Heart left ventricle (tissue), 16 donors: ENCODE measurements around the gene LAPTM5. TPM values are rescaled to one million over a fixed set of nuclear protein-coding genes. Genes with fewer than 3 reads are reported as not detected.
"Not testable (repeated sequence)": the region's sequence is repeated elsewhere in the genome, so short reads cannot be mapped to it uniquely, and the experiment has no call there.

ENCODE experiments used
- ATAC-seq, 4 donors: fragments of 200-7000 bp; cut with Tn5 transposase; one replicate each; pipeline ENCODE4 v1.9.1; 2020 to 2022; ENCODE audit warnings: moderate library complexity in 4 of 4, mild to moderate bottlenecking in 3 of 4, moderate number of reproducible peaks in 1 of 4
- DNase-seq, 5 donors: peaks; one replicate each; pipeline ENCODE4 v3.0.0-alpha.2; 2020
- H3K27ac ChIP-seq, 12 donors: fragments of 200-600 bp; sonication (generic) in 4 of 12; one replicate each; pipeline versions ENCODE4 v1.5.0 to v1.8.0; 2016 to 2022; ENCODE audit warnings: mild to moderate bottlenecking in 2 of 12
- H3K27me3 ChIP-seq, 9 donors: fragments of 200-600 bp; sonication (generic) in 2 of 9; one replicate each; pipeline versions ENCODE4 v1.5.1 to v1.8.0; 2016 to 2022; ENCODE audit warnings: mild to moderate bottlenecking in 3 of 9
- H3K36me3 ChIP-seq, 9 donors: fragments of 200-600 bp; sonication (generic) in 2 of 9; one replicate each; pipeline versions ENCODE4 v1.5.0 to v1.8.0; 2018 to 2022; ENCODE audit warnings: mild to moderate bottlenecking in 2 of 9
- H3K4me1 ChIP-seq, 12 donors: fragments of 200-600 bp; sonication (generic) in 4 of 12; one replicate each; pipeline versions ENCODE4 v1.5.0 to v1.8.0; 2016 to 2022; ENCODE audit warnings: mild to moderate bottlenecking in 3 of 12
- H3K4me3 ChIP-seq, 12 donors: fragments of 200-600 bp; sonication (generic) in 4 of 12; one replicate each; pipeline versions ENCODE4 v1.5.0 to v1.8.0; 2017 to 2022; ENCODE audit warnings: mild to moderate bottlenecking in 9 of 12, moderate library complexity in 4 of 12
- H3K9me3 ChIP-seq, 12 donors: fragments of 200-600 bp; sonication (generic) in 4 of 12; one replicate each; pipeline versions ENCODE4 v1.5.0 to v1.8.0; 2016 to 2022; ENCODE audit warnings: mild to moderate bottlenecking in 1 of 12
- CTCF ChIP-seq, 12 donors: fragments of 200-600 bp; sonication (generic) in 4 of 12; IDR thresholded peaks; one replicate each; pipeline versions ENCODE4 v1.5.0 to v1.8.0; 2018 to 2022; ENCODE audit warnings: antibody characterized with exemption in 12 of 12, mild to moderate bottlenecking in 5 of 12
- POLR2A ChIP-seq, 2 donors: fragments of 450-650 bp; IDR thresholded peaks; one replicate each; pipeline ENCODE4 v1.6.1; 2017; ENCODE audit warnings: antibody characterized with exemption in 2 of 2, mild to moderate bottlenecking in 2 of 2, moderate library complexity in 2 of 2
- WGBS, 4 donors: extraction: QIAGEN DNeasy Blood & Tissue Kit in 2 of 4; methylation state at CpG; one replicate each; pipeline versions ENCODE4 v1.1.5 to v1.1.7; 2013 to 2018; 5-methylcytosine and 5-hydroxymethylcytosine counted together
- intact Hi-C, 10 donors: fragments of 100-400 bp; cut with DNase I; formaldehyde crosslinking; loops; one replicate each; pipeline versions ENCODE4 v1.11.1 to v1.14.2; 2022
- polyA plus RNA-seq, 2 donors: library from polyadenylated mRNA; stranded (reverse); fragments of 200-250 nt; gene quantifications; one replicate each; pipeline ENCODE4 v1.2.3, GENCODE V29; 2013
- total RNA-seq, 9 donors: library from RNA; depleted of rRNA in 2 of 9; stranded (reverse); fragments of >200 nt in 2 of 9; fragmentation: NEBNext Ultra II Directional in 3 of 9; extraction: Animal tissue kit (Norgen Biotek cat#: 25700) in 3 of 9; gene quantifications; one replicate each; pipeline versions ENCODE4 v1.1.0 to v1.2.4, GENCODE V29; 2016 to 2023
- donor health status: ischemic (EF 13 %, LVEDD 7.1; RV severe dilation, severe dysfunction).
- donor health status: healthy with polysubstance abuse.
- donor health status: DM: no; HTN: yes; CAD: no.
- donor health status: DM: no; HTN: no; CAD: no.
- donor health status: ischemic (EF 25% LVEDD 6.9; RV normal size, moderate dysfunction).
- donor health status: ischemic (EF 25% LVEDD 5.7; RV mildly dilated, moderate dysfunction).
- donor health status: healthy.
- donor health status: DM: yes; HTN: yes; CAD: no.
- donor health status: ischemic (EF 35%, LVEDD 5.7; RV mildly dilated, moderate dysfunction).
- donor health status: nonischemic (EF 11% LVEDD 7.7; RV severe dilation, severe dysfunction).
- donor health status: DM: yes; HTN: yes; CAD: no.
- donor health status: PGD.
- donor health status: ischemic (EF 29% LVEDD 5.4; RV normal size, mild dysfunction).
- donor health status: nonischemic (EF 23%, LVEDD 6.1; RV moderate dilation, normal function).

LAPTM5 gene
- total and polyA plus RNA-seq, 11 donors = 6.9 to 260 (median 14.3) TPM

DNA sequence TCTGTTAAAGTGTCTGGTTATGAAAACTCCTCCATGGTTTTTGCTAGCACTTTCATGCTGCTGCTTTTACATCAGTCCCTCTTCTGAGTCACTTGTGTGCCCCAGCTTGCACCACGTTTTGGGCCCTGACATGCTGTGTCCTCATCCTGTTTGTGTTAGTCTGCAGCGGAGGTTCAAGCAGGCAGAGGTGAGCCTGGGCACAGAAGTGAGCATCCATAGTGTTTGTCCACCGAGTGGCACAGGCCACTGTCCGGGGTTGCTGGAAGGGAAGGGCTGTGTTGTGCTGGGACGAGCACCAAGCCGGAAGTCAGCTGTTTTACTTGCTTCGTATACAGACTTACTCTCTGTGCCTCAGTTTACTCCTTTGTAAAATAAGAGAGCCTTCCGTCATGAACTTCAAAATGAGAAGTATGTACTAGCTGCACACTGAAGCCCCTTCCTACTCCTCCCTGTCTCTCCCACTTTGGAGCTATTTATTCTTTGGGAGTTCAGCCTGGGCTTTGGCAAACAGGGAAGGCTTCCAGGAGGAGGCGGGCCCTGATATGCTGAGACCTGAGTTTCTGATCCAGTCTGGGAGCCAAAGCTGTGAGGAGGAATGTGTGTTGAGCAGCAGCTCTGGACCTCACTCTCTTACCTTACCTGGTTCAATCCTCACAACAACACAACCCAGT is 10.7 kb upstream of the LAPTM5 start:
- TF ChIP-seq POLR2A (IDR thresholded peaks at IDR 0.05) = no peak
- no peak for TF ChIP-seq CTCF (IDR thresholded peaks at IDR 0.05)
- H3K9me3 ChIP-seq = no peaks in the 10 kb centered on the region
- no peaks in the 10 kb centered on the region for H3K27me3 ChIP-seq
- intact Hi-C loops = no loop called here
- no peak overlapping the region for H3K4me3 ChIP-seq
- H3K36me3 ChIP-seq = no peaks in the 10 kb centered on the region
- peaks cover 0 to 4% (median 0%) of the 10 kb centered on the region in 12 donors for H3K4me1 ChIP-seq
- 83 to 88% (median 86%) methylated on average over 9 of the region's 9 CpGs for WGBS, 4 donors
- no peak overlapping the region for H3K27ac ChIP-seq
- ATAC-seq (no peak), DNase-seq (no peak)

DNA sequence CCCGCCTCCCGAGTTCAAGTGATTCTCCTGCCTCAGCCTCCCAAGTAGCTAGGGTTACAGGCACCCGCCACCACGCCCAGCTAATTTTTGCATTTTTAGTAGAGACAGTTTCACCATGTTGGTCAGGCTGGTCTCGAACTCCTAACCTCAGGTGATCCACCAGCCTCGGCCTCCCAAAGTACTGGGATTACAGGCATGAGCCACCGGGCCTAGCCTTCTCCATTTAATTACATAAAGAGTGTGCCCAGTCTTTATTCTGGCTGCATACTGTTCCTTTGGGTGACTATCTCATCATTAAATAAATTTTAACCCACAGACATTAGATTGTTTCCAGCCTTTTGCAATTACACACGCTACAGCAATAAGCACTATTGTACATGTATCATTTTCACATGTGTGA is 9.4 kb upstream of the LAPTM5 start:
- H3K27me3 ChIP-seq, H3K9me3 ChIP-seq, H3K36me3 ChIP-seq, DNase-seq, intact Hi-C loops, H3K4me3 ChIP-seq, H3K27ac ChIP-seq, ATAC-seq: not testable (repeated sequence)
- WGBS, 4 donors = 91 to 96% (median 95%) methylated on average over 8 of the region's 8 CpGs
- H3K4me1 ChIP-seq = peaks cover 0 to 15% (median under 1%) of the 10 kb centered on the region in 12 donors

DNA sequence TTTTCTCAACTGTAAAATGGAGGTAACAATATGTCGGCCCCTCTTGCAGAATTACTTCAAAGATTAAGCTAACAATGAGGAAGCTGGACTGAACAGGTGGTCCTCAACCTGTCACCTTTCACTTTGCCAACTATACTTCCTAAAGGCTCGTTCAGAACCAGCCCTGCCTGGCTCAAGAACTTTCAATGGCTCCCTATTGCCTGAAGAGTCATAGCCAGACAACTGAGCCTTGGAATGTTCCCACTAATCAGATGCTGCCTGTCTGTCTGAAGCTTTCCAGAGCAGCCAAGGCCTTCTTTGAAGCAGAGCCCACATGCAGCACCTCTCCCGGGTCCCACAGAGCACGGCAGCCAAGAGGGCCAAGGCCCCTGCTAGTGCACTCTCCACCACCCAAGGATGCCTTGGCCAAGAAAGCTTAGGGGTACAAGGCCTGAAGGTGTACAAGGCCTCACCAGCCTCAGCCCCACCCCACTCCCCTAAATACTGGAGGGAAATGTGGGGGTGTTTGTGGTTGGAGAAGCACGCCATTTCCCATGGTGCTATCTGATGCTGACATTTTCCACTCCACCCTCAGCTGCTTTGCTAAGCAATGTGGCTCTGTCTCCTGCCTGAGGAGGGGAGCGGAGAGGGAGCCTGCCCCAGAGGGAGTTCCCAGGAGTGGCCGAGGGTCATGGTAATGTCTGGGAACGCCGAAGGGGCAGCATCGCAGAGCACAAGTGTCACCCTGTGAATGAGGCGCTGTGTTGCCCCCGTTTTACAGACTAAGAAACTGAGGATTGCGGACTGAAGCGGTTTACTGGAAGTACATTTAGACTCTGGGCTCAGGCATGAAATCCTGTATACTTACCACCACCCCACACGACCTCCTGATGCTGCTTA is 8.2 kb upstream of the LAPTM5 start:
- no peaks in the 10 kb centered on the region for H3K27me3 ChIP-seq
- H3K4me3 ChIP-seq = no peak overlapping the region
- peaks cover 0 to 26% (median 5%) of the 10 kb centered on the region in 12 donors for H3K4me1 ChIP-seq
- WGBS, 4 donors = 76 to 80% (median 80%) methylated on average over 13 to 15 of the region's 15 CpGs
- H3K36me3 ChIP-seq = no peaks in the 10 kb centered on the region
- TF ChIP-seq CTCF (IDR thresholded peaks at IDR 0.05) (no peak), POLR2A (IDR thresholded peaks at IDR 0.05) (no peak)
- H3K27ac ChIP-seq = no peak overlapping the region
- intact Hi-C loops = no loop called here
- H3K9me3 ChIP-seq = no peaks in the 10 kb centered on the region
- ATAC-seq (no peak), DNase-seq (no peak)

DNA sequence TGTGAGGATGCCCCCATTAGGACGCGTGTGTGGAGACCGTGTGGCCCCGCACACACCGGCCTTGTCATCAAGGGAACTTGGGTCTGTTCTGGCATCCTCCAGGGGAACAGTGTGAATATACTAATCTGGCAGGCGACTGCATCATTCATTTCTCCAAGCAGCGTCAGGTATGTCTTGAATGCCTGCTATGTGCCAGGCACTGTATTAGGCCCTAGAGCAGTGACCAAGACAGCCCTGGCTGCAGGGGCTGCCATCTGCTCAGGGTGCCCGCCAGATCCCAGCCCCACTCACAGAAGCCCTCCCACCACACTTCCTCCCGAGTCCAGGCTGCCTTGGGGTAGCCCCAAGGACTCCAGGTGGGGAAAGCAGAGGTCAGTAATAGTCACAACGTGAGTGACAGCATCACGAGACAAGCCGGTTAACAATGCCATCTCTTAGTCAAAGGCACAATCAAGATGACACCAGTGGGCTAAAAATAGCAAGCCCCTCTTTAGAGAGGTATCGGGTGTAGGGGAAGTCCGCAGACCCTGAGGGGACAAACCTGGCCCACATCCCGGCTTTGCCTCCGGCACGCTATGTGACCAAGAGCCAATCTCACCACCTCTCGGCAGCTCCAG is 7.5 kb upstream of the LAPTM5 start:
- H3K9me3 ChIP-seq = no peaks in the 10 kb centered on the region
- no peak for TF ChIP-seq POLR2A (IDR thresholded peaks at IDR 0.05)
- TF ChIP-seq CTCF (IDR thresholded peaks at IDR 0.05) = no peak
- no peaks in the 10 kb centered on the region for H3K27me3 ChIP-seq
- intact Hi-C loops = no loop called here
- WGBS, 4 donors = 77 to 92% (median 81%) methylated on average over 16 to 18 of the region's 18 CpGs
- no peaks in the 10 kb centered on the region for H3K36me3 ChIP-seq
- no peak for ATAC-seq
- no peak overlapping the region for H3K27ac ChIP-seq
- H3K4me3 ChIP-seq = no peak overlapping the region
- no peak for DNase-seq
- H3K4me1 ChIP-seq = peaks cover 0 to 34% (median 5%) of the 10 kb centered on the region in 12 donors
